Motor neuron (in vitro differentiated cells): ENCODE results near the gene APBB2. TPM values are rescaled to one million over a fixed set of nuclear protein-coding genes. Genes with fewer than 3 reads are reported as not detected.
"Not testable (repeated sequence)": the region's sequence is repeated elsewhere in the genome, so short reads cannot be mapped to it uniquely, and the experiment has no call there.

Experiments
- ATAC-seq, 8 experiments: fragments of 200-7000 bp; cut with Tn5 transposase; replicated peaks in 6 of 8; 2 replicates each; pipeline ENCODE4 v1.8.0; 2021; ENCODE audit warnings: mild to moderate bottlenecking in 8 of 8, moderate library complexity in 8 of 8
- H3K27ac ChIP-seq, 2 donors: fragments of 250-450 bp; sonication (Bioruptor Pico); 2 replicates each; pipeline ENCODE4 v1.9.0; 2021; ENCODE audit warnings: antibody characterized with exemption in 2 of 2, mild to moderate bottlenecking in 2 of 2, moderate library complexity in 1 of 2
- H3K4me1 ChIP-seq, 2 donors: fragments of 250-450 bp; sonication (Bioruptor Pico); replicated peaks in 1 of 2; 2 replicates each; pipeline ENCODE4 v1.6.1; 2021; ENCODE audit warnings: antibody characterized with exemption in 2 of 2, mild to moderate bottlenecking in 2 of 2, moderate library complexity in 1 of 2
- H3K4me3 ChIP-seq, 5 donors: fragments of 250-450 bp; sonication (Bioruptor Pico); 2 replicates each; pipeline ENCODE4 v1.9.0; 2021; ENCODE audit warnings: antibody characterized with exemption in 5 of 5, mild to moderate bottlenecking in 5 of 5, moderate library complexity in 4 of 5
- WGBS, 10 experiments: fragments of 450-650 bp; shearing (Covaris generic); methylation state at CpG; one replicate each; pipeline ENCODE4 v1.0.0; 2022; 5-methylcytosine and 5-hydroxymethylcytosine counted together
- in situ Hi-C, 9 experiments: fragments of 400-800 bp; cut with MboI; loops; one replicate each; pipeline ENCODE4 v1.15.0; 2021; ENCODE audit warnings: low sequenced_read_pairs in 9 of 9, low pct_unique_long_range_greater_than_20kb in 2 of 9; ENCODE audit not compliant: unreplicated experiment in 9 of 9
- total RNA-seq, 8 experiments: library from RNA; unstranded; fragments of 300-600 nt; gene quantifications; 2 replicates each; pipeline versions ENCODE4 v1.2.3 to v1.2.4, GENCODE V29; 2022

Gene APBB2
- total RNA-seq, 8 experiments from 2014 or later = 32.2 to 68.9 (median 52.0) TPM

DNA sequence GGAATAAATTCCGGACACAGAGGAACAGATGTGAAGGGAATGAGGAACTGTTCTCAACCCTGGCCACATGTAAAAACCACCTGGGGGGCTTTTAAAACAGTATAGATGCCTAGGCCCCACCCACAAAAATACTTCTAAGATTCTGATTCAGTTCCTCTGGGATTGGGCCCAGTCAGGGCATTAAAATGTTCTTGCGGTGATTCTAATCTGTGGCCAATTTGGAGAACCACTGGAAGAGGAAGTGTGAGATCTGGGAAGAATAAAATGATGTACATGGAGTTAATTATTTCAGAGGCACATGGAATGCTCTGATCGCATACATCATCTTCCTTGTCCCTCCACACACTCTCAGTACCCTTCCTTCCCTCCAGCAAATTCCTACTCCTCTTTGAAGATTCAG lies 192.2 kb downstream of the APBB2 start:
- in situ Hi-C loops = no loop called here
- no peak overlapping the region for H3K4me3 ChIP-seq
- 4 to 93% (median 57%) methylated on average over 1 to 3 of the region's 3 CpGs; no CpG with 5 or more reads in 2 of the 10 experiments for WGBS, 10 experiments
- no peaks in the 10 kb centered on the region for H3K4me1 ChIP-seq
- ATAC-seq = no peak
- H3K27ac ChIP-seq = no peak overlapping the region

DNA sequence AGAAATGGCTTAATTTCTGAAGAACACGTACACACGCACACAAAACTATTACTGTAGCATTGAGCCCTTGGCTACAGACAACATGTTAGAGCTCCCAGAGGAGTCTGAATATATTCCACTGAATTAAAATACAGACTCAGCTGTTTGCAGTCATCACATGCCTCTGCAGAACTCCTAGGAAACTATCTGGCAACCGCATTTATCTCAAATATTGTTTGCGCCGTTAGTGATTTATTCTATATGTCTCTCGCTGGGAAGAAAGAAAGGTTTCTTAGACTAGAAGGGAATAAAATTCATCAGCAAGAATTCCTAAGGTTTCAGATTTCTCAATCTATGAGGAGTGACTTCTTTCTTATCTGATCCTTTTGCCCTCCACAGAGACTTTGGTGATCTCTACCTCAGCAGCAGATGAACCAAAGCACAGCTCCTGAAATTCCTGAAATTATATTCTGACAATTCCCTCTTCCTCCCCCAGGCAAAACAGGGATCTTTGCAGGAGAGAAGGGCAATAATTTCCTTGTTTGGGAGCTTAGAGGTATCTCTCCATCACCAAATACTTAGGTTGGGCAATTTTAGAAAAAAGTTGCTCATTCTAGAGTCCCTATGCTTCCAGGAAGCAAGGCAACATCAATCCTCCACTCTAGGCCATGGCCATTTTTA lies 199.2 kb downstream of the APBB2 start:
- ATAC-seq = peak in 6 of 8 experiments; percentile 36 to 98 (median 70)
- no peak overlapping the region for H3K4me3 ChIP-seq
- in situ Hi-C loops = no loop called here
- no peak overlapping the region for H3K27ac ChIP-seq
- WGBS, 10 experiments = 21 to 87% (median 67%) methylated on average over 1 to 6 of the region's 6 CpGs; no CpG with 5 or more reads in 1 of the 10 experiments
- peaks cover 15 to 19% of the 10 kb centered on the region in 2 donors for H3K4me1 ChIP-seq

DNA sequence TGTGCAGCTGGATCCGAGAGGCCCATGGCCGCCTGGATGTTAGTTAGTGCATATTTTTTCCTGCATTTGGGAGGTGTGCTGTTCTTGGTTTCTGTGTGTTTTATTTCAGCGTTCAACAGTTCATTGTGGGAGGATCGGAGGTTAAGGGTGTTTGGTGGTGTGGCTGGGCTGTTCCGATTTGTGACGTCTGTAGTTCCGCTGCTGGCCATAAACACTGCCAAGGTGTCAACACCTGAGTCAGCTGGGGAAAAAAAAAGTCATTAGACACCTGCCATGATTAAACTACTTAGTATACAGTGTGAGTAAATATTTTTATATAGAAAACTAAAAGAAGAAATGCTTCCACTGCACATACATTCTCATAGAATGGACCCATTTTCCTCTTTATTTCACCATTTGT lies 200.2 kb downstream of the APBB2 start:
- Histone ChIP-seq H3K27ac (no peak overlapping the region), H3K4me3 (no peak overlapping the region), H3K4me1 (peaks cover 15 to 19% of the 10 kb centered on the region in 2 donors)
- ATAC-seq = no peak
- WGBS, 10 experiments = 95 to 100% (median 98%) methylated on average over 2 to 7 of the region's 7 CpGs; no CpG with 5 or more reads in 3 of the 10 experiments
- in situ Hi-C loops = no loop called here

DNA sequence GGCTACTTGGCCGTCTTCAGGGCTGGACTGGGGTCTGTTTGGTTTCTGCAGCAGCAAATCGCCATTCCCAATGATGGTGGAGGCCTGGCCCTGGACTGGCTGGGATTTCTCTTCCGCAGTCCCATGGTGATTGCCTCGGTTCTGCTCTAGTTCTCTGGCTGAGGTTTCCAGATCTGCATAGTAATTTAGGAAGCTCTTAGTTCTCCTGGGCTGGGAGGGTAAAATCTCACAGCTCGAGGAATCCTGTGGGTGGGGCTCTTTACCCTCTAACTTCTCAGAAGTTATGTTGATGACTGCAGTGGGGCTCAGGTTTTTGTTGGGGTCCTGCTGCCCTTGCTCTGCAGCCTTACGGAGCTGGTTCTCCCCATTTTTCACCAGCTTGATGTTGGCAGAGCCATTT lies 200.6 kb downstream of the APBB2 start:
- 68 to 100% (median 71%) methylated on average over 1 to 5 of the region's 6 CpGs; no CpG with 5 or more reads in 2 of the 10 experiments for WGBS, 10 experiments
- no peak overlapping the region for H3K27ac ChIP-seq
- in situ Hi-C loops = no loop called here
- peaks cover 15 to 19% of the 10 kb centered on the region in 2 donors for H3K4me1 ChIP-seq
- H3K4me3 ChIP-seq = no peak overlapping the region
- peak in 2 of 8 experiments; percentile 41 to 71 for ATAC-seq

DNA sequence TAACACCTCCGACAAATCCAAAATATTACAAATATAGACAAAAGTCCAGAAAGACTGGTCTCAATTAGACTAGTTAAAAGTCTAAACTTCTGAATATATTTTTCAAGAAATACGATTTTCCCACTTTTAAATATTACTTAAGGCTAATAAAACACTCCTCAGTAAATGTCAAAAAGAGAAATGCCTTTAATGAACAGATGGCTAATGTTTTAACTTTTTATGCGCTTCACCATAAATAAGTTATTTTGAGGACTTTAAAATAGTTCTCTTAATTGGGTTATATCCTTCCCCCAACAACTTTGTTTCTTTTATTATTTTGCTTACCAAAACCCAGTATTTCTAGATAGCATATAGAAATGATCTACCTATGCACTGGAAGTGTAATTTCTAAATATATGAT lies 201.4 kb downstream of the APBB2 start:
- ATAC-seq = no peak
- H3K4me3 ChIP-seq = no peak overlapping the region
- H3K4me1 ChIP-seq = peaks cover 15 to 19% of the 10 kb centered on the region in 2 donors
- H3K27ac ChIP-seq = no peak overlapping the region
- in situ Hi-C loops = no loop called here
- 39 to 94% (median 63%) methylated on average over 1 to 3 of the region's 3 CpGs for WGBS, 10 experiments

DNA sequence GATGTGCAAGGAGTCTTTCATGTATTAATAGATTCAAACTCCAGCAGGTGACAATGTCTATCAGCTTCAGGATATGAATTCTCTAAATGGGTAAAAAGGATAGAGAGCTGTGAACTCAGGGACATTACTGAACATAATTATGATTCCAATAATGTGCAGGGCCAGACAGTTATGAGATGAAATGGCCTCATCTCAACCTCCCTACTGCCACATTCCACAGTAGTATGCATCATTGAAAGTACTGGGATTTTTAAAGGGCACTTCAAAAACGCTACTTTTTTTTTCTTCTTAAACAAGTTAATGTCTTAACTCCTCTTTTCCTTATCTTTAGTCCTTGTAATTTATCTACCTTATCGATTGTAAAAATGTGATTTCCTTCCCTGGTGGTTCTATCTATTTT lies 202.0 kb downstream of the APBB2 start:
- in situ Hi-C loops = no loop called here
- Histone ChIP-seq H3K4me3 (no peak overlapping the region), H3K27ac (no peak overlapping the region), H3K4me1 (peaks cover 15 to 19% of the 10 kb centered on the region in 2 donors)
- 6 to 100% (median 69%) methylated on average over 1 to 2 of the region's 2 CpGs; no CpG with 5 or more reads in 2 of the 10 experiments for WGBS, 10 experiments
- no peak for ATAC-seq

DNA sequence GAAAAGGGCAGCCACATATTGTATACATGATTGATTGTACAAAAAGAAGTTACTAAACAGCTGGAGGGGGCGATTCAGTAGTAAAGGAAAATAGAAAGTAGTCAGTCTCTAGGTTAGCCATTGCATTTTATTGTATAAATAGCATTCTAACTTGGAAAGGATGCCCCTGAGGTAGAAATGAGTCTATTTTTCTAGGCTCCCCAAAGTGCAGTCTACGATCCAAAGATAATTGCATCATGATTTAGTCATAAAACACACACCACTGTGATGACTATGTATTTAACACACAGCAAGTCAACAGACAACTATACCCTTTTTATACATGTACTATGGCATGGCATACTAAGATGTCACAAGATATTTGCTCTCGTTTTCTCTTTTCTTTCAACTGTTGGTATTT lies 204.9 kb downstream of the APBB2 start:
- Histone ChIP-seq H3K4me1 (peaks cover 3 to 9% of the 10 kb centered on the region in 2 donors), H3K27ac (no peak overlapping the region), H3K4me3 (no peak overlapping the region)
- in situ Hi-C loops = no loop called here
- ATAC-seq = peak in 2 of 8 experiments; percentile 77 to 81
- 36 to 84% (median 59%) methylated on average over 1 to 3 of the region's 3 CpGs; no CpG with 5 or more reads in 1 of the 10 experiments for WGBS, 10 experiments

DNA sequence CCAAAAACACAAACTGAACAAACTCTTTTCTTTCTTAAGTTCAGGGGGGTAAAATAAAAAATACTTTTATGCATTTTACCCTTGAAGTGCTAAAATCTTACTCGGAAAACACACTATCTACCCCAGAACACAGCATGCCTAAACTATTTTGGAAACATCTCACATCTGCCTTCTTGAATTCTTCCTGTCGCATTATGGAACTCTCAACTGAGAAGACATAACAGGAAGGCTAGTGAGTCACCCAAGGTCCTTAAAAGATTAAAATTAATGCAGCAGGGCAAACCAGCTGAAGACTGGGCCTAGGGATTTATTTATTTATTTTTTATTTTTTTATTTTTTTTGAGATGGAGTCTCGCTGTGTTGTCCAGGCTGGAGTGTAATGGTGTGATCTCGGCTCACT lies 208.2 kb downstream of the APBB2 start:
- peaks cover 4 to 6% of the 10 kb centered on the region in 2 donors for H3K4me1 ChIP-seq
- WGBS, 10 experiments = 60 to 100% (median 96%) methylated on average over 1 to 4 of the region's 4 CpGs; no CpG with 5 or more reads in 1 of the 10 experiments
- ATAC-seq = no peak
- H3K27ac ChIP-seq = no peak overlapping the region
- H3K4me3 ChIP-seq = no peak overlapping the region
- in situ Hi-C loops = no loop called here

DNA sequence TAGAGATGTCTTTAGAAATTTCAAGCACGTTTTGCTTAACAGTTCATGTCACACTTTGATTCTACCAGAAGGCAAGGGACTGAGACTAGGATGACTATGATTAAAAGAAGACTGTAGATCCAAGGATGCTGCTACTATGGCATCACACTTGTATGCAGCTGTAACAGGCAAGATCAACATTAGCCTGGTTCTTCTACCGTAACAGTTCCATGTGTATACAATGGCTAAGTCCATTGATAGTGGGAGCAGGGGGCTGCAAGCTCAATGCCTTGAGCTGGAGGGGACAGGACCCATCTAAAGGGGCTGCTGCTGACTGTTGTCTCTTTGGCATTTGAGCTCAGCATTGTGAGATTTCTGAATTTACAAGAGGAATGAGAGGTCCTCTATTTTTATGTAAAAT lies 212.0 kb downstream of the APBB2 start:
- ATAC-seq = peak in 5 of 8 experiments; percentile 37 to 99 (median 45)
- no peak overlapping the region for H3K27ac ChIP-seq
- WGBS, 10 experiments = 20 to 100% (median 70%) methylated on average over 1 to 2 of the region's 2 CpGs; no CpG with 5 or more reads in 2 of the 10 experiments
- in situ Hi-C loops = no loop called here
- H3K4me1 ChIP-seq = peaks cover 4 to 6% of the 10 kb centered on the region in 2 donors
- no peak overlapping the region for H3K4me3 ChIP-seq

DNA sequence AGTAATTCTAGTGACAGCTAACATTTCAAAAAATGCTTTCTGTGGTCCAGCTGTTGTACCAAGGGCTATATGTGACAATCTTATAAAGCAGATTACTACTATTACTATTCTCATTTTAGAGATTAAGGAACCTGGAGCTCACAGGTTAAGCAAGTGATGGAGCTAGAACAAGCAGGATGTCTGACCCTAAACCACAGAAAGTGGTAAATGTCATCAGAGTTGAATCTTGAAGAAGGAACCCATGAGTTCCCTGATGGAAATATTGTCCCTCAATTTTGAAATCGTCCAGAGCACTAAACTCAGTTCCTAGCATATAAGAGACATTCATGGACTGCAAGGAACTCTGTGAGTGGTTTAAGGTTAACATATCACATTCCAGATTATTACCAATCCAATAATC lies 214.0 kb downstream of the APBB2 start:
- H3K4me1 ChIP-seq = peaks cover 4 to 6% of the 10 kb centered on the region in 2 donors
- WGBS, 10 experiments = 38 to 100% (median 83%) methylated on average over 1 of the region's 1 CpG; no CpG with 5 or more reads in 3 of the 10 experiments
- no peak overlapping the region for H3K4me3 ChIP-seq
- no peak overlapping the region for H3K27ac ChIP-seq
- in situ Hi-C loops = no loop called here
- ATAC-seq = no peak

DNA sequence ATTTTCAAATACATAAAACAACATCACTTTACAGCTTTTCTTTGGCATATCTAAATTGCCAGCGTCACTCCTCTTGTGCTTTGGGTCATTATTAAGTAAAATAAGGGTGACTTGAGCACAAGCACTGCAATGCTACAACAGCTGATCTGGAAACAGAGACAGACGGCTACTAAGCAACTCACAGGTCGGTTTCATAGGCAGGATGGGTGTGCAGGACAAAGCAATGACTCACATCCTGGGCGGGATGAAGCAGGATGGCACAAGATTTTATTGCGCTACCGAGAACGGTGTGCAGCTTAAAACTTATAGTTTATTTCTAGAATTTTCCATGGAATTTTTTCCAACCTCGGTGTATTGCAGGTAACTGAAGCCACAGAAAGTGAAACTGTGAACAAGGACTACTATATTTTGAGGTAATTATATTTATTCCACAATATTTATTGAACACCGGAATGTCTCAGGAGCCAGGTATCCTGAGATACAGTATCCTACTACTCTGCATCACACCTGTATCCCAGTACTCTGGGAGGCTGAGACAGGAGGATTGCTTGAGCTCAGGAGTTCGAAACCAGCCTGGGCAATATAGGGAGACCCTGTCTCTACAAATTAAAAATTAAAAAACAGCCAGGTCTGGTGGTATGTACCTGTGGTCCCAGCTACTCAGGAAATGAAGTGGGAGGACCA lies 215.5 kb downstream of the APBB2 start:
- ATAC-seq = peak in 2 of 8 experiments; percentile 27 to 91
- H3K4me3 ChIP-seq = no peak overlapping the region
- H3K27ac ChIP-seq = no peak overlapping the region
- in situ Hi-C loops = loop anchor here in 1 of 9 experiments (25.0 kb wide), 1 partner anchor 213 kb away; the partner anchor contains the start of gene APBB2
- H3K4me1 ChIP-seq = peaks cover 4 to 6% of the 10 kb centered on the region in 2 donors
- 25 to 100% (median 90%) methylated on average over 1 to 10 of the region's 10 CpGs for WGBS, 10 experiments

DNA sequence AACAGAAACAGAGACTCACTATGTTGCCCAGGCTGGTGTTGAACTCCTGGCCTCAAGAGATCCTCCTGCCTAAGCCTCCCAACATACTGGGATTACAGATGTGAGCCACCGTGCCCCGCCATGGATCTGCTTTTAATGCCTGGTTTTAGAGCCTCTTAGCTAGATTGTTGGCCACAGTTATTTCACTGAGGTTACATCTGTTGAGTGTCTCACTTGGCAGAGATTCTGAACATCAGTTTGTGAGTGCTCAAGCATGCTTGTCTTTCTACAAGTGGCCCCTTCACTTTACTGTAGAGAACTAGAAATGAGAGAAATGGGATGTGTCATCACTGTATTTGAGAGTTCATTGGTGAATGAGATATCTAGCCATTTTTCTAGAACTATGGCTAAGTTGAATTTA lies 218.5 kb downstream of the APBB2 start:
- no peak for ATAC-seq
- Histone ChIP-seq H3K4me3 (no peak overlapping the region), H3K27ac (no peak overlapping the region), H3K4me1 (no peaks in the 10 kb centered on the region)
- 100% methylated on average over 1 of the region's 2 CpGs; no CpG with 5 or more reads in 8 of the 10 experiments for WGBS, 10 experiments
- in situ Hi-C loops = loop anchor here in 1 of 9 experiments (25.0 kb wide), 1 partner anchor 216 kb away; the partner anchor contains the start of gene APBB2

DNA sequence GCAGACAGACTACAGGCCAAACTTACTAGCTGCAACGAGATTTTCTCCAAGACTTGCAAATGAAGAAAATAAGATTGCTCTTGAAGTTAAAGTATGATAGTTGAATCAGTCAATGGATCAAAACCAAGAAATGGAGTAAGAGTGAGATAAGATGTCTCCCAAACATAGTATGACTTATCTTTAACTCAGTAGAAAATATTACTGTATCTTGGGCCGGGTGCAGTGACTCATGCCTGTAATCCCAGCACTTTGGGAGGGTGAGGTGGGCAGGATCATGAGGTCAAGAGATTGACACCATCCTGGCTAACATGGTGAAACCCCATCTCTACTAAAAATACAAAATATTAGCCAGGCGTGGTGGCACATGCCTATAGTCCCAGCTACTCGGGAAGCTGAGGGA lies 220.0 kb downstream of the APBB2 start:
- H3K27ac ChIP-seq, H3K4me1 ChIP-seq, H3K4me3 ChIP-seq: not testable (repeated sequence)
- in situ Hi-C loops = loop anchor here in 1 of 9 experiments (25.0 kb wide), 1 partner anchor 218 kb away; the partner anchor contains the start of gene APBB2
- peak in 1 of 8 experiments; percentile 14 for ATAC-seq
- 20 to 100% (median 92%) methylated on average over 2 to 4 of the region's 4 CpGs; no CpG with 5 or more reads in 1 of the 10 experiments for WGBS, 10 experiments
